RKO (cell line): Measurements from ENCODE around the gene ASGR1.

ENCODE experiments used
- DNase-seq: peaks from one replicate; pipeline ENCODE4 v3.0.0-alpha.2; 2016; ENCODE audit warnings: low spot score

ASGR1 gene

DNA sequence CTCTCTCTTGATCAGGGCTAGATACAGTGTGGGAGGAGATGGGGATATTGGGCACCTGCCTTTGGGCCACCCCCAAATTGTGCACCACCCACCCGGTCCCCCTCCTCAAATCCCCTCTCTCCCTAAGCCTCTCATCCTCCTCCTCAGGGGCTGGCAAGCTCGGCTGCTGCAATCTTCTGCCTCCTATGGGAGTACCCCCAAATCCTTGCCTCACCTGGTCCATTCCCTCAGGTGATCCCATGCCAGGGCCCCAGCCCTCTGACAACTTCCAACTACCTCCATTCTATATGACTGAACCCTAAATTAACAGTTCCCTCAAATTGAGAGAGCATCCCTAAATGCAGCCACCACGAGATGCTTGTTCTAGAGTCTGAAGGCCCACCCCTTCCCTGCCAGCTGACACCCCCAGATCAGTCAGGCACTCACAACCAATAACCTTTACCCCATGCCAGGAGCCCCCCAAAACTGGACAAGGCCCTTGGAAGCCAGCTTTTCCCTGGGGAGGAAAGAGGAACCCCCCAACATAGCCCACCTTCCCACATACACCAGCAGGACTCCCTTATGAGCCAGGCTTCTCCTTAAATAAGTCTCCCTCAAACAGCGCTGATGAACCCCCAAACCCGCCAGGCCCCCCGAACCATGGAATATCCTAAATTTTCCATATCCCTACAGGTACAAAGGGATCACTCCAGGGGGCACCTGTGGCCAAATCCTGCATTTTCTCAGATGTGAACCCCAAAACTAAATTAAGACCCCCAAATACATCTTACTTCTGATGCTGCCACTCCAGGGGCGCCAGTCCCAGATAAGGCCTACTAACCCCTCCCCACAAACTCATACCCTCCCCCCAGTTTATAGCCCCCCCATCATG, 37.3 kb upstream of the ASGR1 start:
- DNase-seq = no peak

DNA sequence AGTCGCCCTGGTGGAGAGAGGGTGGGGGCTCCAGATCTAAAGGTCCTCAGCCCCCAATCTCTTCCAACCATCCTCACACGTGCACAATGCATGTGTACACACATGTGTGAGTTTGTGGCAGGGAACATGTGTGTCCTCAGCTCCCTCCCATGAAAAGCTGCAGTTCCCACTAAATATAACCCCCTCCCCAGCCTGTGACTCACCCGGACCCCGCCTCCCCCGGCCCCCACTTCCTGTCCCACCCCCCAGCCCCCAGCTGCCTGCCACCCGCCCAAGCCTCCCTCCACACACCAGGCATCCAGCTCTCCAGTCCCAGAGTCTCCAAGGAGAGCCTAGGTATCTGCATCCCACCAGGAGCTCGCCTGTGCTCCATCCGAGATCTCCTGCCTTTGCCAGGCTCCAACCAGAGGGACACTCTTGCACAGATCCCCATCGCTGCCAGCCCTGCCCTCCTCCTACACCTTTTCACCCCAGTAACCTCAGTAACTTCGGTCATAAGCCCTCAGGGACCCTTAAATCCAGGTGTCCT, 36.5 kb upstream of the ASGR1 start:
- DNase-seq = no peak

DNA sequence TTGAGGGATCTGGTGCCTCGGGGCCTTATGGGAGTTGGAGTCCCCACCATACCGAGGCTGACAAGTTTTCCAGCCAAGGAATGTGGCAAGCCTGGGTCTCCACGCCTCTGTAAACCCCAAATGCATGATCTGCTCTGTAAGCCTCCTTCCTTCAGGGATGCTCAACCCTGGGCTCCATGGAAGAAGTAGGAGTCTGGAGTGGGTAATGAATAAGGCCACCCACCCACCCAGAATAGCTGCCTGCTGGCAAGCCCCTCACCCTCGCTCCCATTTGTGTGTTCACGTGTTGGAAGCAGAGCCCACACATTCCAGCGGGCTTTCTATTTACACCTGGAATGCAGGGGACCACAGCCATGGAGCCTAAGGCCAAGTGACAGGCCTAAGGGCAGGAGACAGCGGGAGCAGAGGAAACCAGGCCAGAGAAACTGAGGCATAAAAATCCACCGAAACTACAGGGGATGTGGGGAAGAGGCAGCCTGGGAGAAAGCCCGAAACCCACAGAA, 36.0 kb upstream of the ASGR1 start:
- DNase-seq = no peak

DNA sequence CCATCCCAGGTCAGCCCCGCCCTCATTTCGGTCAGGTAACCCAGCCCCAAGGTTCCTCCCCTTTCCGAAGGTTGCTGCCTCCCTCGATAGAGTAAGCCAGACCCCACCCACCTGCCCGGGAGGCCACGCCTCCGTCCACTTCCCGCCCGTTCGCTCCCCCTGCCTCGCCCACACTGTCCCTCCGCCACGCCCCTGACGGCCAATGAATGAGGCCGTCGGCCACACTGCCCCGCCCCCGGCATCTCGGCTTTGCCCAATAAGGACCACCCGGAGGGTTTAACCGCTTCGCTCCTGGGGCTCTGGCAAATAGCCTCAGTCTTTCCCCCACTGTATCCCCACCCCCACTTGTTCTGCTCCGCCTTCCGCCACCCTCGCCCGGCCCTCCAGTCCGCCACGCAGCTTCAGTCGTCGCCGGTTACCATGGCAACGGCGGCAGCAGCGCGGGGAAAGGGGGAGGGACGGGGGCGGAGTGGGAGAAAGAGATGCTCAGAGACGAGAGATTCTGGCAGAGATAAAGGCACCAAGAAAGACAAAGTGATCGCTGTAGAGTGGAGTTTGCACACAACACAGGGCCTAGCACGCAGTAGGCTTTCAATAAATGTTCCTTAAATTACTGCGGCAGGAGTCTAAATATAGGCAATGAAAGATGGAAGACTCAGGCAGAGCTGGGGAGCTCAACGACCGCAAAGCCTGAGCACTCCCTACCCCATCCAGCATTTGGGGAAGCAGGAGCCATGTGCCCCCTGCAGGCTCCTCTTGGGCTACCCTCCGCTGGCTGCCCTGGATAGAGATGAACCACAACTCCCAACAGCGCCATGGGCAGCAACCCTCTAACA, 35.3 kb upstream of the ASGR1 start:
- DNase-seq = peak; percentile 96

DNA sequence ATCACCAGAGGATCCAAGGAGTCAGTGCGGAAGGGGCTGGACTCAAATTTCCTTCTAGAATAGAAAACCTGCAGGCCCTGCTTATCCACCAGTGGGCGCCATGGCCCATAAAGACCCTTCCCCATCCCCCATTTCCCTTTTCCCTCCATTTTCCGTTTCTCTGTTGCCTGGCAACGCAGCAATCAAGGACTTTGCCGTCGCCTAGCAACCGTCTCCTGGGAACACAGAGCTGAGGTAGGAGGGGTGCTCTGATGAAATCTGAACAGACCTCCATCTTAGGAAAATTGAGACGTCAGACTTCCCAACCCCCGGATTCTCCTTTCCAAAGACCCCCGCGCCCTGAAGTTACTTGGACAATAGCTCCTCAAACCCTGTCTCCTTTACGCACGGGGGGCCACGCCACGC, 34.7 kb upstream of the ASGR1 start:
- DNase-seq = peak; percentile 50

DNA sequence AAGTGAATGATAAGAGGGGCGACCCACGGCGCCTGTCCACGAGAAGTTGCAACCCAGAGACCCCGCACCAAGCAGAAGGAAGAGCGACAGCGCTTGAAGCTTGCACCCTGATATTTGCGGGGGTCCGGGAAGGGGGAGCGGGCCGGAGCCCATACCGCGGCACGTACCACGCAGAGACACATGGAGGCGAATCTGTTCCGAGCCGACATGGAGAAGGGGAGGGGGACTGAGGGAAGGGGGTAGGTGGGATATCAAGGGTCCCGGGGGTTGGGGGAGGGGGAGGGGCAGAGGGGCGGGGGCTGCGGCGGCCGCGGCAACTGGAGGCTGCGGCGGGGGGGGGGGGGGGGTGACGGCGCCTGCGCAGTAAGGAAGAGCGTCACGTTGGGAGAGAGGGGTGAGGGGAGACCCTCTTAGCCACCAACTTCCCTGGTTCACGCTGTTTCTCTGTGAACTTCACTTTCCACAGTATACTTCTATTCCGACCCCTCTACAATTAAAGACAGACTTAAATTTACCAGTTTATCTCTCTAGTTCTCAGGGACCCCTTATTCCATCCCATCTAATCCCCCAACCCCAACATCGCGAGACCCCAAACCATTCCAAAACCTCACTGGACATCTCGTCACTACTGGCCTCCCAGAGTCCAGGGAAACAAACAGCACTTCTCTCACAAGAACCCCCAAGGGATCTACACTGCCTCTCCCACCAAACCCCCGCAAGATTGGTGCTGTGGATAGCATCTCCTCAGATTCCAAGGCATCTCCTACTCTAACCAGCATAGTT, 32.5 kb upstream of the ASGR1 start:
- no peak for DNase-seq

DNA sequence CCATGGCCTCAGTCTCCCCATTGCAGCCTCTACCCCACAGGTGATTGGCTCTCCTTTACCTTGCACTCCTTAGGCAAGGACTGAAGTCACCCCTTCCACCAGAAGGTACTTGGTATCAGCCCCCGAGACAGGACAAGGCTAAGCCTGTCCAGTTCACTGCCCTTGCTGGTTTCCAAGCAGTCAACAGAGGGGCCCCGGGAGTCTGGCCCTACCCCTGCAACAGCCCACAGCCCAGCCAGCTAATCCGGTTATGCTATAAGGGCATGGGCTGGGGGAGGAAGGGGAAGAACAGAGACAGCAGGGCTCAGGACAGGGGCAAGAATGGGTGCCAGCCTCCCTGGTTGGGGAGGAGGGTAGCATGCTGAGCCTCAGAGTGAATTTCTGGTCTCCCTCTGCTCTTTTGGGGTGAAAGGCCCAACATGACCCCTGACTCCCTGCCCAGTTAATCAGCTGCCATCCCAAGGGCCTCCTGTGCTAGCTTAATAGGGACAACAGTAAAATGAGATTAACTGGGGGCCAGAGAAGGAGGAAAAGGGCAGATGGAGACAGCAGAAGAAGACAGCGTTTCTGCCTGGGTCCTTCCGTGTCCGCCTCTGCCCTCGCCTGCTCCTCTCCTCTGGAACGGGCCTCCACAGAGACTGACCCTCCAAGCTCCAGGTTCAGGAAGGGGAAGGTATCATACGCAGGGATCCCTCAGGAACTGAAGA, 29.7 kb upstream of the ASGR1 start:
- no peak for DNase-seq

DNA sequence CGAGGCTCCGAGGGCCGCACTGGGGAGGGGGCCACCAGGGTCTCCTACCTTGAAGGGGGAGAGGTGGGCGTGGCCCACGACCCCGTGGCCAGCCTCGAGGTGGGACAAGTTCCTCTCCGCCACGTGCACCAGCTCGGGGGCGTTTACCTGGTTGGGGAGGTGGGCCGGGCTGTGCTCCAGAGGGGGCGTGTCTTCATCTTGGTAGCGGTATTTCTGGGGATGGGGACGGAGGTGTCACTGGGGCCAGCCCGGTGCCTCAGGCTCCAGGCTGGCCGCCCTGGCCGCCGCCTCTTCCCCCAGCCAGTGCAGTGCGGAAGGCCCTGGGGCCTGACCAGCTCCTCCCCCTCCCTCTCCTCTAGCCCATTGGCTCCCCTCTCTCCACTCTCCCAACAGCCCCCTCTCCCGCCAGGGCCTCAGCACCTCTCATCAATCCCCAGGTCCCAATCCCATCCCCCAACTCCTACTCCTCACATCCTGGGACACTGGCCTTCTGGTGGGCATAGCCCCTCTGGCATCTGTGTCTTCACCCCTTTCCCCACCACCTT, 28.9 kb upstream of the ASGR1 start:
- DNase-seq = no peak

DNA sequence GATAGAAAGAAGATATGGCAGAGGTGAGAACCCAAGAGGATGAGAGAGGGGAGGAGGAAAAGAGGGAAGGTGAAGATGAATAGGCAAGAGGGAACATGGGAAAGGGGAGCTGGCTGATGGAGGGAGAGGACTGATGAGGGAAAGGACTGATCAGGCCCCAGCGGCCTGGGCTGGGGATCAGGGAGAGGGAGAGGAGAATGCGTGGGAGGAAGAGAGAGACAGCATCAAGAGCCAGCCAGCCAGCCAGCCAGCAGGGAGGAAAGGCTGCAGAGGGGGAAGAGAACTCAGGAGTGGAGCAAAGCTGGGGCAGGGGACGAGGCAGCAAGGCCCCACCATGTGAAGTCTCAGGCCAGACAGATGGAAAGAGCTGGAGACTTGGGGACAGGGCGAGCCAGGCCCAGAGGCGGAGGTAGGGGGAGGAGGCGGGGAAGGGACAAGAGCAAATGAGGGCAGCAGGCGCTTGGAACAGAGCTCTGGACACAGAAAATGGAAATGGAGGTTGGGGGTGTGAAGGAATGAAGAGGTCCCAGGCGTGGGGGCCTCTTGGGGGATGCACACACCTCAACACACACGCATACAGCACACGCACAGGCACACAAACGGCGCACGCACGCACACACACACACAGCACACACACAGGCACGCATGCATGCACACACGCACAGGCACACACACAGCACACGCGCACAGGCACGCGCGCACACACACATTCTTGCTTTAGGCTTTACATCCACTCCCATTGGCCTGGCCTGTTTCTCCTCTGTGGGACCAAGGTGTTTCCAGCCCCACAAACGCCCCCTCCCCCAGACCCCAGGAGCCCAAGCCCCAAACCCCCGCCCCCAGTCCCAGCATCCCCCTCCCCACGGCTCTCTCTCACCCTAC, 28.2 kb upstream of the ASGR1 start:
- no peak for DNase-seq

DNA sequence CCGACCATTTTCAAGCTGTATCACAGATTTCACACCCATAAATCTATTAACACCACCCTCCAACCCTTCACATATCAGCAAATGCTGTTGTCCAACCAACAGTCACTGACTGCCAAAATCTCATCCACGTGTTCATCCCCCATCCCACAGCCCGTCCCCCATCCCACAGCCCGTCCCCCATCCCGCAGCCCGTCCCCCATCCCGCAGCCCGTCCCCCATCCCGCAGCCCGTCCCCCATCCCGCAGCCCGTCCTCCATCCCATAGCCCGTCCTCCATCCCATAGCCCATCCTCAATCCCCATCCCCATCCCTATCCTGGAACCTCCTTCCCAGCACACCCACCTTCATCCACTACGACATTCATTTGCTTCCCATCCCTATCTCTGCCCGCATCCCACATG, 26.4 kb upstream of the ASGR1 start:
- no peak for DNase-seq

DNA sequence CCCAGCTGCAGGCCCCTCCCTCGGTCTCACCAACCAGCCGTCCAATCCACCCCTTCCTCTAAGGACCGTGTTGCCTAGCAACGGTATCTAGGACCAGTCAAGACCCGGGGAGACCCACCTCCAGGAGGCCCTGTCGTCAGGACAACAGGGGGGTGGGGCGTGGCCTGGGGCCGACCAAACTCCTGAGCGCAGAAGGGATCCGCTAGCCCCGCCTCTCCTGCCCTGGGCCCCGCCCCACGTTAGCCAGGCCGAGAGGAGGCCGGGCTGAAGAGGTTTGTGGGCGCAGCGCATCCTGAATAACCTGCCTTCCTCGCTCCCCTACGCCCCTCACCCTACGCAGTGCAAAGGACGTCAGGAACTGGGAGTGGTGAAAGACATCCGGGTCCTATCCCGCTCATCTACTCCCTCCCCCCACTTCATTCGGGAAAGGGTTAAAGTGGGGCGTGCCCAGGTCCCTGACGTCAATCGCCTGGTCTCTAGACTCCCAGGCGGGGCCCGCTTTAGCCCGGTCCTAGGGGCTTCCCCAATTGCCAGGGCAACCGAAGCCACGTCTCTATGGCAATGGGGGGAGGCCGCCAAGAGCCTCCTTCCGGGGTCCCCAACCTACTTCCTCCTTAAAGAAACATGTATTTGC, 25.8 kb upstream of the ASGR1 start:
- DNase-seq = no peak

DNA sequence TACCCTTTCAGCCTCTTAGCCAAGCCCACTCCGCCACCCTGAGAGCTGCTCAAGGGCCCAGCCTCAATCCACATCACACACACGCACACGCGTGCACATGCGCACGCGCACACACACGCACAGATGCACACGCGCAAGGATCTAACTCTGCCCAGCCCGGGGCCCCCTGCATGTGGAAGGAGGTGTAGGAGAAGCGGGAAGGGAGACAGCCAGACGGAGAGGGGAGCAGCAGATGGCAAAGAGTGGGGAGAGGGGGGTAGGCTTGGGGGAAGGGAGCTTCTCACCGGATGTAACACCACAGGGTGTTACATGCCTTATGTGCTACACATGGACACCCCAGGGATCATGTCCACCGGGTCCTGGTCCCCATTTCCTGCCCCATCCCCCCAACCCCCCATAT, 25.2 kb upstream of the ASGR1 start:
- DNase-seq = no peak

DNA sequence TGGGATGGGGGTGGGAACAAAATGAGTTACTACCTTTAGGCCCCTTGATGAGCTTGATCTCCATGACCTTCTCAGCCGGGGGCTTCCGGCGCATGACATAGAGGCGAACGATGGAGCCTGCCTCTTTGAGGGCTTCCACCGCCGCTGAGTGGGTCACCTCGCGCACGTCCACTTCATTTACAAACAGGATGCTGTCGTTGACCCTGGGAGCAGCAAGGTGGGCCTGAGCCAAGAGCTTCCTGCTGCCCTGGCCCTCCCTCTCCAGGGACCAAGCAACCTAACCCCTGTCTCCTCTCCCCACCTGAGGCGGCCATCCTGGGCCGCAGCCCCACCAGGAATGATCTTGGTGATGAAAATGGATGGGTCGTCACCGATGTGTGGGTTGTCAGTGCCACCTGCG, 24.2 kb upstream of the ASGR1 start:
- DNase-seq = no peak

DNA sequence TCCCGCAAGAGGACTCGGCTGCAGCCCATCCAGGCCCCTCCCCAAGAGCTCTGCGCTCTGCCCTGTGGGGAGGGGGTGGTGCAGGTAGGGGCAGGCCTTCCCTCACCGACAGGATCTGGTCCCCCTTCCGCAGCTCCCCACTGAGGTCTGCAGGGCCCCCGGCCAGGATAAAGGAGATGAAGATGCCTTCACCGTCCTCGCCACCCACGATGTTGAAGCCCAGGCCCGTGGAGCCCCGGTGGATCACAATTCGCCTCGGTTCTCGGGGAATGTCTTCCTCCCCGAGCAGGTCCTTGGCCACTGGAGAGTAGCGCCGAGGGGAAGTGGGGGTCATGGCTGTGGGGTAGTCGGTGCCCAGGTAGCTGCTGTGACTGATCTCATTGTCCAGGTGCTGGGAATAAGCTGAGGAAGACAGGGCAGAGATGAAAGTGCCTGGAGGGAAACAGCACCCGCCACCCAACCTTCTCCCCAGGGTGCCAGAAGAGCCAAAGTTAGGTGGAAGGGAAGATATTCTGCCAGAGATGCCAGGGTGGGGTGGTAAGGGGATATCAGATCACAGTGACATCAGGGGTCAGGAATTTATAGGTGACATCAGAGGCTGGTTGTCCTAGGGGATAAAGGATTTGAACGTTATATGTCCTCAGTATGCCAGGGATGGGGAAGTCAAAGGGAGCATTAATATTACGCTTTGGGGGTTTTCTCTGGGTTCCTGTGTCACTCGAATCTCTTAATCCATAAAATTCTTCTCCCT, 17.7 kb upstream of the ASGR1 start:
- no peak for DNase-seq

DNA sequence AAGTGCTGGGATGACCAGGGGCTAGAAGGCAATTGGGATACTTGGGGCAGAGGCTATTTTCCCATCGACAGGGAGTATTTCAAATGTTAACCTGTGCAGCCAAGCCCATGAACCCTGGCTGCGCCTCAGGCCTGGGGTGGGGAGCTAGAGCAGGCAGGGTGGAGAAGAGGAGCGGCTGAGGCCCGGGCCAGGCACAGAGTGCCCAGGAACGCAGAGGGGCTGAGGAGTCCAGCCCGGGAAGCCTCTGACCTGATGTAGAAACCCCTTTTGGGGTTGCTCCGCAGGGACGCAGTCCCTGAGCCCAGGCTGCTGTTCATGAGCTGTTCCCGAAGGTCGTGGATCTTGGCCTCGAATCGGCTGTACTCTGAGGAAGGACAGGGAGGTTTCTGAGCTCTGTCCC, 16.8 kb upstream of the ASGR1 start:
- DNase-seq = no peak

DNA sequence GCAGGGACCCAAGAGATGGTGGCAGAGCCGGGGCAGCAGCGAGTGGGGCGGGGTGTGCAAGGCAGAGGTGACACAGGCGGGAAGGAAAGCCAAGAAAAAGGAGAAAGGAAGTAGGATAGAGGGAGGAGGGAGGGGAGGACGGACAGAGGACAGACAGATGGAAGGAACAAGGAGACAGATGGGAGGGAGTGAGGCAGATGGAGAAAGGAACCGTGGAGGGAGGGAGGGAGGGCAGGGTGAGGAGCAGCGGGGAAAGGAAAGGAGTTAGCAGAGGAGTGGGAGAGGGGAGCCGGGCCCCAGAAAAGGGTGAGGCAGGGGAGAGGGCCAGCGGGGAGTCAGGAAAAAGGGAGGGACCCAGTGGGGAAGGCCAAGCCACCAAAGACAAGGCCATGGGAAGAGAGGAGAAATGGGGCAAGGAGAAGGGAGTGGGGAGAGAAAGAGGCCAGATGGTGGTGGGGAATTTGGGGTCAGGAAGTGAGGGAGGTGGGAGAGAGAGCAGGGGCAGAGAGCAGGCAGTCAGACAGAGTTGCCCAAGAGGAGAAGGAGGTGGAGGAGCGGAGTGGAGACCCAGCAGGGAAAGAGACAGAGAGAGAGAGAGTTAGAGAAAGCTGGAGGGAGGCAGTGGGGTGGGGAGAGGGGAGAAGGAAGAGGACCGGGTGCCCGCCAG, 13.2 kb upstream of the ASGR1 start:
- DNase-seq = no peak

DNA sequence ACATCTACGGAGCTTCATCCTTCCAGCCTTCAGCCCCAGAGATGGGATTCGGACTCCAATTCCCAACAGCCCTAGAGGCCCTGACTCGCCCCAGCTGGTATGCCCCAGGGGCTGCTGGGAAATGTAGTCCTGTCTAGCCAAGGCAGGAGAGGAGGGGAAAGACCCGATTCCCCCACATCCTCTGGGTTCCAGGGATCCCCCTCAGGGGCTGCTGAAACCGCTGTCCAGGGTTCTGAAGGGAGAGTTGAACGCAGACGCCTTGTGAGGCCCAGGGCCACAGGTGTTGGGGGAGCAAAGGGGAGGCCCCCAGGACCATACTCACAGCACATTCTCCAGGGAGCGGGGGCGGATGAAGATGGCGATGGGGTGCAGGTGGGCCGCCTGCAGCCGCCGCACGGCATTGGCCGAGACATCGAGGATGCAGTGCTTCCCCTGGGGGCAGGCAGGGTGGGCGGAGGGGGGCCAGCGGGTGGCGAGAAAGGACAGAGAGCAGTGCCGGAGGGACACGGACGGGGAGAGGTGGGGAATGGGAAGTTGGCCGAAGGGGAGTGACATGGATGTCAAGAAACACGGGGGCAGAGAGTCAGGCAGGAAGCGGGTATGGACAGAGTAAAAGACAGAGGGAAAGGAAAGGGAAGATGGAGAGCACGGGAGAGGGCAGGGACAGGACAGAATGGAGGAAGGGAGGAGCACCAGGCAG, 12.6 kb upstream of the ASGR1 start:
- DNase-seq = peak; percentile 39

DNA sequence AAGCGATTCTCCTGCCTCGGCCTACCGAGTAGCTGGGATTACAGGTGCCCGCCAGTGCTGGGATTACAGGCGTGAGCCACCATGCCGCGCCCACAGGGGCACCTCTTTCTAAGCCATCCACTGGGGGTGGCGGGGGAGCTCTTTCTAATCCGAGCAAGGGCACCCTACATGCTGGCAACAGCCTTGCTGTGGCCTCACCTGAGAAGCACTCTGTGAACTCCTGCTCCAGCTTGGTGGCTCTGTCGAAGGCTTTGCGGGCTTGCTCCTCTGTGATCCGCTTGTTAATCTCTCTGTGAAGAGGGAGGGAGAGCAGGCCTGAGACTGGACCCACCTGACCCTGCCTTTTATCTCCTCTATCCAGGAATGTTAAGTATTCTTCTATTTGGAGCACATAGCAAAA, 11.9 kb upstream of the ASGR1 start:
- no peak for DNase-seq
